Activated naive CD4-positive, alpha-beta T cell treated with anti-CD3 and anti-CD28 coated beads, Interleukin-2, amount 10 ng/mL, durations not matched to agents 7 days and 5 days (primary cell): ENCODE results near the gene KISS1R.

Experiments
- CTCF ChIA-PET: fragments of 350-600 bp; sonication (Branson Sonifier 250); formaldehyde crosslinking; loops from one replicate; lab custom pipeline; 2021; ENCODE audit warnings: antibody characterized with exemption; lab: Charles Lee
- DNase-seq: peaks from one replicate; pipeline ENCODE4 v3.0.0-alpha.2; 2020
- H3K27ac Mint-ChIP-seq: one replicate; pipeline ENCODE4 v1.8.0; 2021; ENCODE audit warnings: mild to moderate bottlenecking, moderate library complexity, mixed read lengths
- H3K27me3 Mint-ChIP-seq: one replicate; pipeline ENCODE4 v1.8.0; 2021; ENCODE audit warnings: mild to moderate bottlenecking, mixed read lengths
- H3K36me3 Mint-ChIP-seq: one replicate; pipeline ENCODE4 v1.8.0; 2021; ENCODE audit warnings: mixed read lengths
- H3K4me1 Mint-ChIP-seq: one replicate; pipeline ENCODE4 v1.8.0; 2021; ENCODE audit warnings: mixed read lengths
- H3K4me3 Mint-ChIP-seq: one replicate; pipeline ENCODE4 v1.8.0; 2021; ENCODE audit warnings: mild to moderate bottlenecking, moderate library complexity, mixed read lengths
- H3K9me3 Mint-ChIP-seq: one replicate; pipeline ENCODE4 v1.8.0; 2021; ENCODE audit warnings: mixed read lengths

The KISS1R gene

GRCh38 chr19:927780-928401 is 10.8 kb downstream of the KISS1R start:
- DNase-seq = no peak
- peak overlapping the region; percentile 50 for H3K4me3 Mint-ChIP-seq
- H3K36me3 Mint-ChIP-seq = peaks cover 13% of the 10 kb centered on the region
- H3K27ac Mint-ChIP-seq = peak overlapping the region; percentile 24
- peaks cover 33% of the 10 kb centered on the region for H3K4me1 Mint-ChIP-seq
- CTCF ChIA-PET = interaction anchor here (0.5 kb wide), 1 partner anchor 34 kb away, joined by 3 read pairs; no protein-coding TSS in a partner anchor
- H3K27me3 Mint-ChIP-seq = peaks cover 10% of the 10 kb centered on the region
- H3K9me3 Mint-ChIP-seq = no peaks in the 10 kb centered on the region

GRCh38 chr19:928471-929202 is 11.5 kb downstream of the KISS1R start:
- no peaks in the 10 kb centered on the region for H3K9me3 Mint-ChIP-seq
- peak overlapping the region; percentile 71 for H3K27ac Mint-ChIP-seq
- no peak for DNase-seq
- peaks cover 5% of the 10 kb centered on the region for H3K27me3 Mint-ChIP-seq
- H3K4me3 Mint-ChIP-seq = peak overlapping the region; percentile 51
- H3K4me1 Mint-ChIP-seq = peaks cover 32% of the 10 kb centered on the region
- H3K36me3 Mint-ChIP-seq = peaks cover 13% of the 10 kb centered on the region
- CTCF ChIA-PET = no interaction called here

GRCh38 chr19:929203-929890 is 12.2 kb downstream of the KISS1R start:
- Mint-ChIP-seq H3K4me3 (no peak overlapping the region), H3K27me3 (peaks cover 4% of the 10 kb centered on the region), H3K36me3 (peaks cover 14% of the 10 kb centered on the region), H3K27ac (no peak overlapping the region), H3K4me1 (peaks cover 30% of the 10 kb centered on the region), H3K9me3 (no peaks in the 10 kb centered on the region)
- DNase-seq = no peak
- CTCF ChIA-PET = no interaction called here

- Mint-ChIP-seq H3K36me3 (peaks cover 14% of the 10 kb centered on the region), H3K9me3 (no peaks in the 10 kb centered on the region), H3K27me3 (peaks cover 4% of the 10 kb centered on the region), H3K4me1 (peaks cover 28% of the 10 kb centered on the region), H3K4me3 (no peak overlapping the region), H3K27ac (peak overlapping the region; percentile 42)
- no peak for DNase-seq
- CTCF ChIA-PET = interaction anchor here (0.7 kb wide), 1 partner anchor 53 kb away, joined by 3 read pairs; no protein-coding TSS in a partner anchor
Observed at GRCh38 chr19:929891-930258, 12.7 kb downstream of the KISS1R start.

- H3K9me3 Mint-ChIP-seq = no peaks in the 10 kb centered on the region
- CTCF ChIA-PET = interaction anchor here (1.0 kb wide), 1 partner anchor 50 kb away, joined by 3 read pairs; no protein-coding TSS in a partner anchor
- H3K27ac Mint-ChIP-seq = no peak overlapping the region
- H3K36me3 Mint-ChIP-seq = peaks cover 20% of the 10 kb centered on the region
- no peak for DNase-seq
- peaks cover 30% of the 10 kb centered on the region for H3K4me1 Mint-ChIP-seq
- H3K27me3 Mint-ChIP-seq = peaks cover 4% of the 10 kb centered on the region
- H3K4me3 Mint-ChIP-seq = peak overlapping the region; percentile 21
Observed at GRCh38 chr19:931860-932647, 14.9 kb downstream of the KISS1R start.

GRCh38 chr19:932648-933552 is 15.8 kb downstream of the KISS1R start:
- Mint-ChIP-seq H3K4me1 (peaks cover 33% of the 10 kb centered on the region), H3K36me3 (peaks cover 25% of the 10 kb centered on the region), H3K27me3 (peaks cover 4% of the 10 kb centered on the region), H3K4me3 (peak overlapping the region; percentile 61), H3K27ac (peak overlapping the region; percentile 79), H3K9me3 (peaks cover 3% of the 10 kb centered on the region)
- CTCF ChIA-PET = interaction anchor here (1.0 kb wide), 1 partner anchor 49 kb away, joined by 3 read pairs; no protein-coding TSS in a partner anchor
- peak; percentile 73 for DNase-seq

GRCh38 chr19:933553-933882 is 16.4 kb downstream of the KISS1R start:
- Mint-ChIP-seq H3K27ac (no peak overlapping the region), H3K36me3 (peaks cover 28% of the 10 kb centered on the region), H3K4me3 (no peak overlapping the region)

GRCh38 chr19:934197-934840 is 17.2 kb downstream of the KISS1R start:
- no peak overlapping the region for H3K4me3 Mint-ChIP-seq

More at GRCh38 chr19:933553-933882, 16.4 kb downstream of the KISS1R start:
- DNase-seq = no peak
- Mint-ChIP-seq H3K9me3 (peaks cover 3% of the 10 kb centered on the region), H3K27me3 (peaks cover 4% of the 10 kb centered on the region), H3K4me1 (peaks cover 37% of the 10 kb centered on the region)
- CTCF ChIA-PET = no interaction called here

GRCh38 chr19:934865-935479 is 17.8 kb downstream of the KISS1R start:
- Mint-ChIP-seq H3K27me3 (peaks cover 11% of the 10 kb centered on the region), H3K4me3 (no peak overlapping the region), H3K27ac (no peak overlapping the region), H3K4me1 (peaks cover 41% of the 10 kb centered on the region), H3K9me3 (peaks cover 3% of the 10 kb centered on the region), H3K36me3 (peaks cover 32% of the 10 kb centered on the region)
- CTCF ChIA-PET = interaction anchor here (0.7 to 1.3 kb wide), 2 partner anchors 11 to 49 kb away, joined by 3 to 4 read pairs; partner anchors contain the start of gene WDR18
- no peak for DNase-seq

More at GRCh38 chr19:934197-934840, 17.2 kb downstream of the KISS1R start:
- peaks cover 5% of the 10 kb centered on the region for H3K27me3 Mint-ChIP-seq
- H3K9me3 Mint-ChIP-seq = peaks cover 3% of the 10 kb centered on the region
- H3K4me1 Mint-ChIP-seq = peaks cover 37% of the 10 kb centered on the region
- CTCF ChIA-PET = interaction anchor here (0.7 to 1.3 kb wide), 2 partner anchors 11 to 50 kb away, joined by 3 to 4 read pairs; partner anchors contain the start of gene WDR18
- DNase-seq = no peak
- H3K36me3 Mint-ChIP-seq = peaks cover 28% of the 10 kb centered on the region
- no peak overlapping the region for H3K27ac Mint-ChIP-seq

- CTCF ChIA-PET = no interaction called here
- Mint-ChIP-seq H3K4me3 (no peak overlapping the region), H3K9me3 (peaks cover 3% of the 10 kb centered on the region), H3K27ac (no peak overlapping the region), H3K36me3 (peaks cover 33% of the 10 kb centered on the region), H3K4me1 (peaks cover 42% of the 10 kb centered on the region), H3K27me3 (peaks cover 15% of the 10 kb centered on the region)
- no peak for DNase-seq
Observed at GRCh38 chr19:936175-936546, 19.0 kb downstream of the KISS1R start.

GRCh38 chr19:937259-937694 is 20.1 kb downstream of the KISS1R start:
- Mint-ChIP-seq H3K27ac (peak overlapping the region; percentile 82), H3K4me3 (no peak overlapping the region), H3K36me3 (peaks cover 35% of the 10 kb centered on the region), H3K4me1 (peaks cover 39% of the 10 kb centered on the region), H3K27me3 (peaks cover 15% of the 10 kb centered on the region), H3K9me3 (peaks cover 3% of the 10 kb centered on the region)
- peak; percentile 75 for DNase-seq
- CTCF ChIA-PET = no interaction called here

GRCh38 chr19:938233-938923 is 21.2 kb downstream of the KISS1R start:
- no peak for DNase-seq
- Mint-ChIP-seq H3K27ac (no peak overlapping the region), H3K27me3 (peaks cover 11% of the 10 kb centered on the region), H3K4me1 (peaks cover 32% of the 10 kb centered on the region), H3K9me3 (peaks cover 3% of the 10 kb centered on the region), H3K4me3 (no peak overlapping the region), H3K36me3 (peaks cover 39% of the 10 kb centered on the region)
- CTCF ChIA-PET = interaction anchor here (0.6 kb wide), 1 partner anchor 16 kb away, joined by 3 read pairs; no protein-coding TSS in a partner anchor
